ENCODE data around the gene FBN2.

- TF ChIP-seq EZH2 (IDR thresholded peaks at IDR 0.05; ENCODE audit: low read depth), result no peak
- no peak for TF ChIP-seq CTCF (conservative IDR thresholded peaks at IDR 0.05)
Measured at GRCh38 chr5:128254789-128255188, 283.3 kb downstream of the FBN2 start.
